ENCODE measurements around the gene SEMA4F.

Gene SEMA4F

GRCh38 chr2:74670263-74670662, 16.2 kb downstream of the SEMA4F start:
- no peak for DNase-seq

GRCh38 chr2:74671479-74671878, 17.4 kb downstream of the SEMA4F start:
- no peak for DNase-seq

- no peak for DNase-seq
Observed at GRCh38 chr2:74673826-74674528, 19.9 kb downstream of the SEMA4F start.

- no peak for DNase-seq
Observed at GRCh38 chr2:74675090-74675489, 21.0 kb downstream of the SEMA4F start.

- DNase-seq = no peak
Observed at GRCh38 chr2:74676331-74676730, 22.3 kb downstream of the SEMA4F start.

- no peak for DNase-seq
Observed at GRCh38 chr2:74679615-74680014, 25.6 kb downstream of the SEMA4F start.

- DNase-seq = no peak
Observed at GRCh38 chr2:74682501-74682900, 28.5 kb downstream of the SEMA4F start.

- no peak for DNase-seq
Observed at GRCh38 chr2:74685408-74685807, 31.4 kb downstream of the SEMA4F start.

GRCh38 chr2:74688881-74689280, 34.8 kb downstream of the SEMA4F start:
- DNase-seq = no peak

- DNase-seq = no peak
Observed at GRCh38 chr2:74689671-74690070, 35.6 kb downstream of the SEMA4F start.

GRCh38 chr2:74690571-74690970, 36.5 kb downstream of the SEMA4F start:
- no peak for DNase-seq

GRCh38 chr2:74691929-74692328, 37.9 kb downstream of the SEMA4F start:
- DNase-seq = no peak

GRCh38 chr2:74693213-74693612, 39.2 kb downstream of the SEMA4F start:
- DNase-seq = no peak

GRCh38 chr2:74693668-74694067, 39.6 kb downstream of the SEMA4F start:
- no peak for DNase-seq

- no peak for DNase-seq
Observed at GRCh38 chr2:74694281-74694680, 40.2 kb downstream of the SEMA4F start.

- no peak for DNase-seq
Observed at GRCh38 chr2:74695663-74696062, 41.6 kb downstream of the SEMA4F start.

GRCh38 chr2:74696829-74697228, 42.8 kb downstream of the SEMA4F start:
- no peak for DNase-seq

GRCh38 chr2:74700643-74701372, 46.8 kb downstream of the SEMA4F start:
- DNase-seq = no peak

GRCh38 chr2:74702001-74702715, 48.1 kb downstream of the SEMA4F start:
- DNase-seq = no peak

GRCh38 chr2:74703373-74703772, 49.3 kb downstream of the SEMA4F start:
- no peak for DNase-seq

- no peak for DNase-seq
Observed at GRCh38 chr2:74704216-74704615, 50.2 kb downstream of the SEMA4F start.

GRCh38 chr2:74706741-74707140, 52.7 kb downstream of the SEMA4F start:
- no peak for DNase-seq

- DNase-seq = no peak
Observed at GRCh38 chr2:74707837-74708236, 53.8 kb downstream of the SEMA4F start.

- no peak for DNase-seq
Observed at GRCh38 chr2:74708296-74708695, 54.2 kb downstream of the SEMA4F start.
